Stimulated activated CD8-positive, alpha-beta memory T cell treated with anti-CD3 and anti-CD28 coated beads, Interleukin-7, amount 100 ng/mL, for 24 hours (primary cell): ENCODE measurements around the gene CALML5.

Experiments
- DNase-seq: peaks from one replicate; pipeline ENCODE4 v3.0.0-alpha.2; 2020; ENCODE audit warnings: low read depth

Gene CALML5

DNA sequence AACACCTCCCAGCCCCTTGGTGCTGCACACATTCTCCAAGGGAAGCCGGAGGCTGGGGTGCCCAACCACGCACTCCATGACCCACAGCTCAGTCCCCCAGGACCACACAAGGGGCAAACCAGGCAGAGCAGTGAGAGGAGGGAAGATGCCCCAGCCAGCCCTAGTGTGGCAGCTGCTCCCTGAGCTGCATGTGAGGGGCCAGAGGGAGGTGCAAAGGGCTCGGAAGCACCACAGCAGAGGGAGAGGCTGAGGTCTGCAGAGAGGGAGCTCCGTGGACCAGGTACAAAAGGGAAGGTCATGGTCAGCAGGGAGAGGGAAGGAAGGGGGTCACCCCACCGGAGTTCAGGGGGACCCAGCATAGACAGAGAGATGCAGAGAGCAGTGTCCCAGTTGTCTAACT is 1.5 kb upstream of the CALML5 start:
- DNase-seq, result no peak

GRCh38 chr10:5500162-5500670 is 846 bp upstream of the CALML5 start:
- no peak for DNase-seq

GRCh38 chr10:5498791-5499492 is 428 bp downstream of the CALML5 start:
- no peak for DNase-seq

GRCh38 chr10:5497948-5498730 is 1.2 kb downstream of the CALML5 start:
- no peak for DNase-seq

- DNase-seq, result no peak
Measured at GRCh38 chr10:5497289-5497688, 2.1 kb downstream of the CALML5 start.

GRCh38 chr10:5496261-5497250 is 2.8 kb downstream of the CALML5 start:
- no peak for DNase-seq

GRCh38 chr10:5494611-5495010 is 4.8 kb downstream of the CALML5 start:
- DNase-seq, result no peak

GRCh38 chr10:5493691-5494090 is 5.7 kb downstream of the CALML5 start:
- DNase-seq, result no peak

DNA sequence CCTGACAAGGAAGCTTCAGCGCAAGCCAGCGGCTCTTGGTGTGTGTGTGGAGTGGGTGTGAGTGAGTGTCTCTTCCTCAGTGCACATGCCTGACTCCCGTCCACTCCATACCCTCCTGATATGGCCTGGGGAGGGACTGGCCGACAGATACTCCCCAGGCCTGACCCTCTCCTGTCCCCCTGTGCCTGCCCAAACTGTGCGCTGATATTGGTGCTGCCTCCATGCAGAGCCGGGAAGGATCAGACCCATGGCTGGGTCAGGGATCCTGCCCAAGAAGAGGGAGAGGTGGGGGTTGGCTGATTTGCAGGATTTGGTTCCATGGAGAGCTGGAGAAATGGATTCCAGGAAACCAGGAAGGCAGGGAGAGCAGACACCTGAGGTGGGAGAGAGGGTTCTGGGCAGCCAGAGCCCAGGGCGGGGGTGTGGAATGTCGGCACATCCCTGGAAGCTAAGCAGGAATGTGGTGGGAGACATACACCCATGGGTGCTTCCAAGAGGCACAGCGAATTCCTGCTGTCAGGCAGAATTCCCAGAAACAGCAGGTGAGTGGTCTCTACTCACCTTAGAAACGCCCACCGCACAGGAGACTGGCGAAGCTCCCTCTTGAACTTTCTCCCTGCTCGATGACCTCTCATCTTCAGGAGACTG is 6.3 kb downstream of the CALML5 start:
- DNase-seq, result no peak

DNA sequence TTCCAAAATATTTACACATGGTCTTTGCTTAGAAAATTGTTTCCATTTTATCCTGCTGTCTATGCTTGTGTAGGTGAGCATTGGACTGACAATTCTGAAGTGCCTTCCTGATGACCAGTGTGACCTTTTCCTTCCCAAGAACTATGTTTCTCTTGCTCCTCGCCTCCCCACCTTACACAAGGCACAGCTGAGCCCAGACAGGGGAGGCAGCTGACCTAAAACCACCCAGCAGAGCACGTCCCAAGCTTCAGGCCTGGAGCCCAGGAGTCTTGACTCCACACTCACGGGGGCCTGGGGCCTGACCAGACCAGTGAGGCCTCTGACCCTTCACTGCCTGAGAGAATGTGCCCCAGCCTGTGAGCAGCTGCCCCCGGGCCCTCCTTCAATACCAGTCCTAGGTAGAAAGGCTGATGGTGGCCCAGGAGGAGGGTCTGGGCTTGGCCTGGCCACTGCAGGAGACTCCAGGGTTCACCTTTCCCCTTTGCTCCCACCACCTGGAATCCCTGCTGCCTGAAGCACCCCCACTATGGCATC is 7.0 kb downstream of the CALML5 start:
- DNase-seq, result no peak

DNA sequence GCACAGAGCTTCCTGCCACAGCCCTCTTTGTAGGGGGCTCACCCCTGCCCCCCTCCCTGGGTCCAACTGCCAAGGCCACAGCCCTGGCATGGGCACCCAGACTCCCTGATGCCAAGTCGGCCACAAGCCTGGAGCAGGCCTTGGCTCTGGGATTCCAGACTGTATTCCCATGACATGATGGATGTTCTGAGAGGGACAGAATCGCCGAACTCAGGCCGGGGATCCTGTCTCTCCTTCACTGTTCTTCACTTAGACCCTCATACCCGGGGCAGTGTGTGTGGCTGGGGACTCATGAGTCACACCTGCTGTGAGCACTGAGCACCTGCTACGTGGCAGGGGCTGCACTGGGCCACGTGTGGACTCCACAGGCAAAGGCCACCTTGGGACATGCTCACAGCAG is 7.9 kb downstream of the CALML5 start:
- no peak for DNase-seq

DNA sequence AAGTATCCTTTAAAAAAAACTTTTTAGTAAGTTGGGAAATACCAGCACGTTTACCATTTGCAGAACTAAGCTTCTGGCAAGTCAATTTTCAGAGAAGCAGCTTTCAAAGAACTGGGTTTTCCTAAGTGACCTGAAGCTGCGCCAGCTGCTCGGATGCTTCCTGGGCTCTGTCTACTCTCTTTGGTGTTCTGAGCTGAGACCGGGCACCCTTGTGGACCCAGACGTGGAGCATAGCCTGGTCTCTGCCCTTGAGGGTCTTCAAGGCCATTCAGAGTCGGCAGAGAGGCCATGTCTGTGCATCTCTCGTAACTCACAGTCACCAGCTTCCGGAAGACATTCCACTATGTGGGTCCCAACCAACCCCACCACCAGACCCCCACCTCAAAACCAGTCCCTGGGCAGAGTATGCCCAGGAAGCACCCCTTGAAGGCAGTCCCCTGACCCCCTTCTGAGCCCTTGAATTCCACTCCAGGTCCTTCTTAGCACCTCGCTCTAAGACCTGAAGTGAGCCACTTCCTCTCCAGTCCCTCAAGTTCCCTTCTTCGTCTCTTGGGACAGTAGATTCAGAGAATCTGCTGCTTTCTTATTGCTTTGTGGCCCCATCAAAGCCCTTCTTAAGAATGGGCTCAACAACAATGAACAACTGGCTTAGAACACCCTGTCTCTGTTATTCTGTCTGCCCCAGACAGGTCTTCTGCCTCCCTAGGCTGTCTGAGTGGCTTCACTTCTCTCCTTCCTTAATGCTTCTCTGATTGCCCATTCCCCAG is 8.5 kb downstream of the CALML5 start:
- DNase-seq, result no peak

DNA sequence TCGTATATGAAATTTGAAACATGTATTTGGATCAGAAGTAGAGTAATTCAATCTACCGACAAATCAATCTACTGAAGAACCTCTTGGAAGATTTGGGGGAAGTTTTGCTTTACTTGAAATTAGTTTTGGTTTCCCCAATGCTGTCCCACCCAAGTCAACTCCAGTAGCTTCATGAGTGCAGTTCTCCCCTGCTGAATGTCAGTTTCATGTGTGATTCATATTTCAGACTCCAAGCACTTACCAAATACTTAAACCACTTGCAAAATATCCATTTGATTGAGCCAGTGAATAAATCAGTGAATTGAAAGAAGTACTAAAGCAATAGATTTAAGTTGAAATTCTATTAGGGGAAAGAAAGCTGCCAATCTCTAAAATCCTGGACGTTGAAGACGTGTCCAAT is 9.3 kb downstream of the CALML5 start:
- no peak for DNase-seq

DNA sequence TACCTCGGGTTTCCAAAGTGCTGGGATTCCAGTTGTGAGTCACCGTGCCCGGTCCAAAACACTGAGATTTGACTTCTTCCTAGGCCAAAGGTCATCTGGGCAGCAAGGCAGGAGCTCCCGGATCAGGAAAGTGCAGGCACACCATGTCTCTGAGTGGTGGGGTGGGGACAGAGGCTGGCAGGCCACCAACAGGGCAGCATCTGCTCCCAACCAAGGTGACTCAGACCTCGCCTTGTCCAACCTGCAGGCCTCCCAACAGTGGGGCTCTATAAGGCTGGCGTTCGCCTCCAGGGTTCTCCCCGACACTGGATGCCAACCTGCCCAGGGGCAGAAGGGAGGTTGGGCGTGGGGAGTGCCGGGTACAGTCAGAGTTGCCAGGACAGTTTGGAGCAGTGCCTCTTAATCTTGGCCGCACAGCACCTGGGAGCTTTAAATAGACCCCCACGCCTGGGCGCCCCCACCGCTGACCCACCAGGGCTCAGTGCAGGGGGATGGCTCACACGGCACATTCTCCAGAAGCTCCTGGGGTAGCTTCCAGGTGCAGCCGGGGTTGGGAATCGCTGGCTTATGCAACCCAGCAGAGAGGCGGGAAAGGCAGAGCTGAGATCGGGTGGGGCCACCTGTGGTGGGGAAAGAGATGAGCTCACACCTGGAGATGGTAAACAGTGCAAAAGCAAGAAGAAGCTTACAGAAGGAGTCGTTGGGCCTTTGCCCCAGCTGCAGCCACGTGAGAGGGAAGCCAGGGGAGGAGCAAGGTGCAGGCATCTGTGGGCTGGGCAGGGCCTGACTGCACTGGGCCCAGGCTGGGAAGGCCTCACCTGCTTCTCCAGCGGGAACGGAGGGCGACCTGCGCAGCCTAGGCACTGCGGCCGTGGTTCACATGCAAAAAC is 10.9 kb downstream of the CALML5 start:
- no peak for DNase-seq

- DNase-seq, result no peak
Measured at GRCh38 chr10:5486853-5487235, 12.5 kb downstream of the CALML5 start.

DNA sequence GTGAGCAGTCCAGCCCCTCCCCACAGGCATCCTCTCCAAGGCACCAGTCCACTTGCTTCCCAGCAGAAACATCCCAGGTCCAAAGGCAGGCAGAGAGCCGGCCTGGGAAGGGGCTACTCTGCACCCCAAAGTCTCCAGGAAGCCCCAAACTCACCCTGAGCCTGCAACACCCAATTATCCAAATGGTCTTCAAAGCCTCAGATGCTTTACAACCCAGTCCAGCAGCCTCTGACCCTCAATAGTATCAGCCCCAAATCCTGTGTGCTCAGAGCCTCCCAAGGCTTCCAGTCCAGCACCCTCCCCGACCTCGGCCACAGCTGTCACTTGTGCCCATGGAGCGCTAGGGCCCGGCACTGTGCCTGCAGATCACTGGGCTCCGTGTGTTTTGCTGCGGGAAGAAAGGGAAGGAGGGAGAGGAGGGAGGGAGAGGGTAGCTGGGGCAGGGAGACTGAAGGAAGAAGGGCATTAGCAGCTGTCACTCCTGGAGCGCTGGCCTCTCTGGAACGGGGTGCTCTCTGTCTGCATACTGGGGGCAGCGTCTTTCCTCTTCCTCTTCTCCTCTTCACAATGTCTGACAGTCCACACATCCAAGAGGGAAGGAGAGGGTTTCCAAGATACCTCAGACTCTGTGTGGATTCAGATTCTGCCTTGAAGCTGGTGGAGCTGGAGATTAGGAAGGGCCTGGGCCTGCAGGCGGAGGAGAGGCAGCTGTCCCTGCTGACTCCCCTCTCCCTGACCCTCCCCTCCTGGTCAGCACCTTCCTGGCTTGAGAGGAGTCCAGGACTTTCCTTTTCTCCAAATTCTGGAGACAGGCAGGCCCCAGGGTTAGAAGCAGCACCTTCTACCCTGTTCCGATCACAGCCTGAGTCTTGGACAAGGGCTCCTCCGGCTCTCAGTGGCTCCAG is 13.2 kb downstream of the CALML5 start:
- no peak for DNase-seq

GRCh38 chr10:5485290-5485689 is 14.1 kb downstream of the CALML5 start:
- DNase-seq, result no peak

DNA sequence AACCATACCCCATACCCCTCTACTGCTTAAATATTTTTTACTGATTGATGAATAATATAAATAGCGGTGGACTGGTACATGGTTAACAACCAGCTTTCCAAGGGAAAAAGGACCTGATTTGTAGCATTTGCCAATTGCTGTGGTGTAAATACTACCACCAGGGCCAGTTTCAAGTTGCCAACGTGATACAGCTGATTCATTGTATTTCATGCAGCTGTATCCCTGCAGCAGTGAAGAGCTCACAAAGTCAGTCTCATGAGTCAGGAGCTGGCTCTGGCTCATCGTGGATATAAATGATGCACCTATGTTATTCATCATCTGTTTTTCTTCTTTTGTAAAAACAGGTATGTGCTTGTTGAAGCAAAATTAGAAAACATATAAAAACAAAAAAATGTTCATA is 15.2 kb downstream of the CALML5 start:
- no peak for DNase-seq

- no peak for DNase-seq
Measured at GRCh38 chr10:5482016-5482415, 17.4 kb downstream of the CALML5 start.
